IMR-90 (cell line): ENCODE data around the gene PTCD1. TPM values are rescaled to one million over a fixed set of nuclear protein-coding genes. Genes with fewer than 3 reads are reported as not detected.

Source experiments
- ATAC-seq: fragments of 200-7000 bp; cut with Tn5 transposase; 2 replicates; pipeline ENCODE4 v1.9.1; 2020; ENCODE audit warnings: low read depth, mild to moderate bottlenecking, moderate library complexity
- BruUV-seq: library from RNA; stranded (reverse); fragments of 400-500 nt; replicated peaks from 2 replicates; lab custom pipeline; 2021; lab: Mats Ljungman, UMichigan
- CTCF ChIA-PET: fragments of 300-600 bp; formaldehyde crosslinking; extraction: SDS; loops from one replicate; lab custom pipeline; 2021; ENCODE audit warnings: antibody characterized with exemption; lab: Yijun Ruan, JAX
- POLR2A ChIA-PET: fragments of 300-600 bp; sonication (Branson Sonifier 250); formaldehyde crosslinking; loops from one replicate; lab custom pipeline; 2022; ENCODE audit warnings: antibody characterized with exemption; ENCODE audit not compliant: unreplicated experiment; lab: Charles Lee
- DNase-seq: peaks from one replicate; pipeline ENCODE4 v3.0.0; 2013
- H2AFZ ChIP-seq: replicated peaks from 2 replicates; pipeline ENCODE3; 2013; ENCODE audit warnings: low read length, mild to moderate bottlenecking; ENCODE audit not compliant: poor library complexity
- H2AK5ac ChIP-seq: 2 replicates; pipeline ENCODE4 v1.6.1; 2013; ENCODE audit warnings: low read depth, low read length, inconsistent platforms
- H2AK9ac ChIP-seq: replicated peaks from 2 replicates; pipeline ENCODE3; 2013; ENCODE audit warnings: mild to moderate bottlenecking, low read depth, low read length, moderate library complexity; ENCODE audit not compliant: poor library complexity
- H2BK120ac ChIP-seq: 2 replicates; pipeline ENCODE4 v1.6.1; 2013; ENCODE audit warnings: low read depth, low read length, inconsistent platforms
- H2BK15ac ChIP-seq: 3 replicates; pipeline ENCODE4 v1.6.1; 2013; ENCODE audit warnings: low read depth, low read length, inconsistent platforms
- H2BK20ac ChIP-seq: 2 replicates; pipeline ENCODE4 v1.6.1; 2013; ENCODE audit warnings: low read depth, mild to moderate bottlenecking, inconsistent platforms, low read length, moderate library complexity
- H2BK5ac ChIP-seq: 2 replicates; pipeline ENCODE4 v1.6.1; 2013; ENCODE audit warnings: mild to moderate bottlenecking, low read depth, low read length, inconsistent platforms; ENCODE audit not compliant: poor library complexity, severe bottlenecking
- H3K14ac ChIP-seq: replicated peaks from 2 replicates; pipeline ENCODE4 v1.6.1; 2013; ENCODE audit warnings: low read depth, low read length, inconsistent platforms
- H3K18ac ChIP-seq: 2 replicates; pipeline ENCODE4 v1.6.1; 2013; ENCODE audit warnings: low read depth, low read length, control low read depth
- H3K23ac ChIP-seq: 2 replicates; pipeline ENCODE4 v1.6.1; 2013; ENCODE audit warnings: low read depth, low read length, inconsistent platforms
- H3K27ac ChIP-seq: 2 replicates; pipeline ENCODE4 v1.5.1; 2013; ENCODE audit warnings: mild to moderate bottlenecking, control low read depth, low read length; ENCODE audit not compliant: insufficient read depth
- H3K27me3 ChIP-seq: 2 replicates; pipeline ENCODE4 v1.6.1; 2013; ENCODE audit warnings: low read length; ENCODE audit not compliant: control insufficient read depth, insufficient read depth
- H3K36me3 ChIP-seq: 2 replicates; pipeline ENCODE4 v1.6.1; 2013; ENCODE audit warnings: low read length, mixed read lengths; ENCODE audit not compliant: control insufficient read depth, insufficient read depth
- H3K4ac ChIP-seq: 2 replicates; pipeline ENCODE4 v1.6.1; 2013; ENCODE audit warnings: low read depth, low read length, inconsistent platforms
- H3K4me1 ChIP-seq: 2 replicates; pipeline ENCODE4 v1.6.1; 2013; ENCODE audit warnings: low read length, mixed read lengths; ENCODE audit not compliant: control insufficient read depth, insufficient read depth
- H3K4me2 ChIP-seq: 2 replicates; pipeline ENCODE4 v1.6.1; 2013; ENCODE audit warnings: low read depth, mild to moderate bottlenecking, control low read depth, low read length, moderate library complexity
- H3K4me3 ChIP-seq: 2 replicates; pipeline ENCODE4 v1.5.1; 2013; ENCODE audit warnings: low read depth, mild to moderate bottlenecking, control low read depth, low read length, moderate library complexity; ENCODE audit not compliant: insufficient read depth
- H3K56ac ChIP-seq: 2 replicates; pipeline ENCODE4 v1.6.1; 2013; ENCODE audit warnings: low read length, inconsistent platforms; ENCODE audit not compliant: insufficient read depth; ENCODE audit errors: extremely low read depth
- H3K79me1 ChIP-seq, 2 experiments: 2 replicates each; pipeline ENCODE4 v1.6.1; 2013; ENCODE audit warnings: low read length in 2 of 2, inconsistent platforms in 1 of 2, low read depth in 1 of 2
- H3K9ac ChIP-seq: 2 replicates; pipeline ENCODE4 v1.6.1; 2013; ENCODE audit warnings: low read depth, low read length, control low read depth
- H3K9me1 ChIP-seq: 2 replicates; pipeline ENCODE4 v1.6.1; 2013; ENCODE audit warnings: low read length, inconsistent platforms; ENCODE audit not compliant: insufficient read depth
- H3K9me3 ChIP-seq: 2 replicates; pipeline ENCODE4 v1.6.1; 2013; ENCODE audit warnings: low read length; ENCODE audit not compliant: control insufficient read depth, insufficient read depth
- H4K20me1 ChIP-seq: 2 replicates; pipeline ENCODE4 v1.6.1; 2013; ENCODE audit warnings: low read length, inconsistent platforms; ENCODE audit not compliant: insufficient read depth
- H4K5ac ChIP-seq: 2 replicates; pipeline ENCODE4 v1.6.1; 2013; ENCODE audit warnings: mild to moderate bottlenecking, low read depth, low read length, control low read depth
- H4K8ac ChIP-seq, 2 experiments: 2 replicates each; pipeline ENCODE4 v1.6.1; 2013; ENCODE audit warnings: low read depth in 2 of 2, low read length in 2 of 2, control low read depth in 1 of 2, inconsistent platforms in 1 of 2
- H4K91ac ChIP-seq: 2 replicates; pipeline ENCODE4 v1.6.1; 2013; ENCODE audit warnings: low read depth, low read length, inconsistent platforms; ENCODE audit not compliant: insufficient read depth
- CEBPB ChIP-seq: IDR thresholded peaks from 2 replicates; pipeline ENCODE4 v1.6.1; 2012; ENCODE audit warnings: low read depth, low read length, improper control_type of control experiment
- CHD1 ChIP-seq: IDR thresholded peaks from 2 replicates; pipeline ENCODE4 v1.6.1; 2012; ENCODE audit warnings: low read depth, low read length, improper control_type of control experiment
- FOS ChIP-seq: fragments of 150-350 bp; IDR thresholded peaks from 2 replicates; pipeline ENCODE4 v1.6.1; 2016; ENCODE audit warnings: low read depth, low read length
- MXI1 ChIP-seq: IDR thresholded peaks from 2 replicates; pipeline ENCODE4 v1.6.1; 2012; ENCODE audit warnings: low read depth, mild to moderate bottlenecking, low read length, moderate library complexity, borderline replicate concordance
- NFE2L2 ChIP-seq: fragments of 150-350 bp; IDR thresholded peaks from 2 replicates; pipeline ENCODE4 v1.6.1; 2016; ENCODE audit warnings: low read depth, mild to moderate bottlenecking, low read length
- POLR2A ChIP-seq: IDR thresholded peaks from 2 replicates; pipeline ENCODE4 v1.6.1; 2012; ENCODE audit warnings: mild to moderate bottlenecking, low read depth, low read length
- RAD21 ChIP-seq: IDR thresholded peaks from 2 replicates; pipeline ENCODE4 v1.6.1; 2012; ENCODE audit warnings: low read length, improper control_type of control experiment
- RCOR1 ChIP-seq: IDR thresholded peaks from 2 replicates; pipeline ENCODE4 v1.6.1; 2012; ENCODE audit warnings: mild to moderate bottlenecking, low read length, improper control_type of control experiment; ENCODE audit not compliant: insufficient replicate concordance
- RFX5 ChIP-seq: IDR thresholded peaks from 2 replicates; pipeline ENCODE4 v1.8.0; 2012; ENCODE audit warnings: low read depth, mild to moderate bottlenecking, low read length, moderate library complexity
- SMC3 ChIP-seq: fragments of 150-350 bp; IDR thresholded peaks from 2 replicates; pipeline ENCODE4 v1.6.1; 2016; ENCODE audit warnings: low read depth, mild to moderate bottlenecking, antibody characterized with exemption, low read length, moderate library complexity
- WGBS, 2 experiments: methylation state at CpG; one replicate each; pipeline versions ENCODE4 v1.1.5 to v1.1.7; 2013; ENCODE audit warnings: missing lambda C conversion rate in 2 of 2; ENCODE audit not compliant: insufficient read length in 1 of 2; ENCODE audit errors: extremely low coverage in 2 of 2; 5-methylcytosine and 5-hydroxymethylcytosine counted together
- dilution Hi-C: fragments of 300-500 bp; cut with HindIII; formaldehyde crosslinking; loops from one replicate; pipeline ENCODE4 v1.14.3; 2018; ENCODE audit warnings: low sequenced_read_pairs; ENCODE audit not compliant: unreplicated experiment
- in situ Hi-C: fragments of 300-500 bp; cut with MboI; formaldehyde crosslinking; loops from 3 replicates; pipeline ENCODE4 v1.14.3; 2019; ENCODE audit warnings: low sequenced_read_pairs, inconsistent platforms, mixed read lengths
- intact Hi-C: fragments of 100-400 bp; cut with micrococcal nuclease; formaldehyde crosslinking; loops from 2 replicates; pipeline ENCODE4 v1.10.0; 2022
- polyA plus RNA-seq, 3 experiments: library from polyadenylated mRNA; depleted of rRNA; stranded (reverse); fragments of >200 nt; gene quantifications; 2 replicates each; pipeline ENCODE4 v1.2.3, GENCODE V29; 2012; ENCODE audit warnings: low replicate concordance in 1 of 3
- total RNA-seq: library from RNA; depleted of rRNA; stranded (reverse); fragments of >200 nt; gene quantifications from 2 replicates; pipeline ENCODE4 v1.2.3, GENCODE V29; 2012
- TF ChIP-seq, protein P1 (sequence below): conservative IDR thresholded peaks from 2 replicates; pipeline ENCODE4 v1.5.1; 2012; ENCODE audit warnings: mild to moderate bottlenecking, low read depth, low read length, improper control_type of control experiment
- TF ChIP-seq, protein P2 (sequence below): fragments of 150-350 bp; IDR thresholded peaks from 2 replicates; pipeline ENCODE4 v1.6.1; 2017; ENCODE audit warnings: mild to moderate bottlenecking, antibody characterized with exemption, low read length, low read depth

PTCD1 gene
- total and polyA plus RNA-seq, 2 of the 4 experiments (the other 2 are of a cell fraction): 2.2 to 4.0 TPM

GRCh38 chr7:99381664-99382075 is 56.9 kb downstream of the PTCD1 start:
- Histone ChIP-seq H2AFZ (peak overlapping the region; percentile 43), H3K4me3 (no peak overlapping the region), H2BK5ac (no peak overlapping the region), H4K8ac (no peak overlapping the region), H3K18ac (no peak overlapping the region), H2AK5ac (no peak overlapping the region), H3K9me3 (no peaks in the 10 kb centered on the region), H2BK20ac (no peak overlapping the region), H4K20me1 (peaks cover 62% of the 10 kb centered on the region), H3K4me2 (no peak overlapping the region), H3K14ac (no peak overlapping the region), H2BK15ac (no peak overlapping the region), H3K56ac (no peak overlapping the region), H3K27ac (no peak overlapping the region), H3K27me3 (no peaks in the 10 kb centered on the region), H4K5ac (no peak overlapping the region), H4K91ac (no peak overlapping the region), H3K9me1 (peaks cover 13% of the 10 kb centered on the region), H3K23ac (no peak overlapping the region), H3K79me1 (peaks cover 21 to 72% of the 10 kb centered on the region in 2 experiments), H3K36me3 (peaks cover 10% of the 10 kb centered on the region), H3K4ac (no peak overlapping the region), H2BK120ac (no peak overlapping the region), H3K4me1 (peaks cover 14% of the 10 kb centered on the region), H3K9ac (no peak overlapping the region), H2AK9ac (peak overlapping the region; percentile 42)
- intact Hi-C loops (no loop called here), in situ Hi-C loops (no loop called here), dilution Hi-C loops (no loop called here)
- DNase-seq (no peak), ATAC-seq (no peak)
- TF ChIP-seq CEBPB (no peak), CHD1 (no peak), SMC3 (no peak), RFX5 (no peak), POLR2A (no peak), RAD21 (no peak), MXI1 (no peak), NFE2L2 (no peak), FOS (no peak), RCOR1 (no peak)
- TF ChIP-seq, protein P1, sequence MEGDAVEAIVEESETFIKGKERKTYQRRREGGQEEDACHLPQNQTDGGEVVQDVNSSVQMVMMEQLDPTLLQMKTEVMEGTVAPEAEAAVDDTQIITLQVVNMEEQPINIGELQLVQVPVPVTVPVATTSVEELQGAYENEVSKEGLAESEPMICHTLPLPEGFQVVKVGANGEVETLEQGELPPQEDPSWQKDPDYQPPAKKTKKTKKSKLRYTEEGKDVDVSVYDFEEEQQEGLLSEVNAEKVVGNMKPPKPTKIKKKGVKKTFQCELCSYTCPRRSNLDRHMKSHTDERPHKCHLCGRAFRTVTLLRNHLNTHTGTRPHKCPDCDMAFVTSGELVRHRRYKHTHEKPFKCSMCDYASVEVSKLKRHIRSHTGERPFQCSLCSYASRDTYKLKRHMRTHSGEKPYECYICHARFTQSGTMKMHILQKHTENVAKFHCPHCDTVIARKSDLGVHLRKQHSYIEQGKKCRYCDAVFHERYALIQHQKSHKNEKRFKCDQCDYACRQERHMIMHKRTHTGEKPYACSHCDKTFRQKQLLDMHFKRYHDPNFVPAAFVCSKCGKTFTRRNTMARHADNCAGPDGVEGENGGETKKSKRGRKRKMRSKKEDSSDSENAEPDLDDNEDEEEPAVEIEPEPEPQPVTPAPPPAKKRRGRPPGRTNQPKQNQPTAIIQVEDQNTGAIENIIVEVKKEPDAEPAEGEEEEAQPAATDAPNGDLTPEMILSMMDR: no peak
- TF ChIP-seq, protein P2, sequence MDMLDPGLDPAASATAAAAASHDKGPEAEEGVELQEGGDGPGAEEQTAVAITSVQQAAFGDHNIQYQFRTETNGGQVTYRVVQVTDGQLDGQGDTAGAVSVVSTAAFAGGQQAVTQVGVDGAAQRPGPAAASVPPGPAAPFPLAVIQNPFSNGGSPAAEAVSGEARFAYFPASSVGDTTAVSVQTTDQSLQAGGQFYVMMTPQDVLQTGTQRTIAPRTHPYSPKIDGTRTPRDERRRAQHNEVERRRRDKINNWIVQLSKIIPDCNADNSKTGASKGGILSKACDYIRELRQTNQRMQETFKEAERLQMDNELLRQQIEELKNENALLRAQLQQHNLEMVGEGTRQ: no peak
- POLR2A ChIA-PET: no interaction called here
- CTCF ChIA-PET: interaction anchor here (0.6 kb wide), 1 partner anchor 359 kb away, joined by 3 read pairs; no protein-coding TSS in a partner anchor
- no TSS peak for BruUV-seq
- 100% methylated on average over 2 of the region's 7 CpGs; no CpG with 5 or more reads in 1 of the 2 experiments for WGBS, 2 experiments
